Loucy (cell line): ENCODE measurements around the gene CFAP100.

Experiments used
- EZH2phosphoT487 ChIP-seq: fragments of 200-600 bp; IDR thresholded peaks from 2 replicates; pipeline ENCODE4 v1.6.1; 2018; ENCODE audit warnings: antibody characterized with exemption, mild to moderate bottlenecking, moderate library complexity, borderline replicate concordance
- TF ChIP-seq, protein P1 (sequence below): fragments of 200-600 bp; sonication (generic); conservative IDR thresholded peaks from 2 replicates; pipeline ENCODE4 v1.5.1; 2014; ENCODE audit warnings: mild to moderate bottlenecking, antibody characterized with exemption, low read length

DNA sequence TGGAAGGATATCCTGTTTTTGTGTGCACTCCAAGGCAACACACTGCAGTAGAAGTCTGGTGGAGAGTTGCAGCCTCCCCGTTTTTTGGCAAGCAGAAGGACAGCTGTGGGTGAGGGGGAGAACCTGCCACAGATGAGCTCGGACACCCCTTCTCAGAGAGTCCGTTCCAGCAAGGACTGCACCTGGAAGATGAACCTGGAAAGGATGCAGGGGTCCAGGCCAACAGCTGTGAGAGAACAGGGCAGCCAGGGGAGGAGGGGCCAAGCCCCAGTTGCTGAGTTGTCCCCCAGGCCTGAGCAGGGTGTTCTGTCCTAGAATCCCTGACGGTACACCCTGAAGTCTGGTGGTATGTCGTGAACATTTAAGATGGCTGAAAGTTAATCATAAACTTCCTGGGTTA lies 50.8 kb downstream of the CFAP100 start:
- TF ChIP-seq, protein P1, sequence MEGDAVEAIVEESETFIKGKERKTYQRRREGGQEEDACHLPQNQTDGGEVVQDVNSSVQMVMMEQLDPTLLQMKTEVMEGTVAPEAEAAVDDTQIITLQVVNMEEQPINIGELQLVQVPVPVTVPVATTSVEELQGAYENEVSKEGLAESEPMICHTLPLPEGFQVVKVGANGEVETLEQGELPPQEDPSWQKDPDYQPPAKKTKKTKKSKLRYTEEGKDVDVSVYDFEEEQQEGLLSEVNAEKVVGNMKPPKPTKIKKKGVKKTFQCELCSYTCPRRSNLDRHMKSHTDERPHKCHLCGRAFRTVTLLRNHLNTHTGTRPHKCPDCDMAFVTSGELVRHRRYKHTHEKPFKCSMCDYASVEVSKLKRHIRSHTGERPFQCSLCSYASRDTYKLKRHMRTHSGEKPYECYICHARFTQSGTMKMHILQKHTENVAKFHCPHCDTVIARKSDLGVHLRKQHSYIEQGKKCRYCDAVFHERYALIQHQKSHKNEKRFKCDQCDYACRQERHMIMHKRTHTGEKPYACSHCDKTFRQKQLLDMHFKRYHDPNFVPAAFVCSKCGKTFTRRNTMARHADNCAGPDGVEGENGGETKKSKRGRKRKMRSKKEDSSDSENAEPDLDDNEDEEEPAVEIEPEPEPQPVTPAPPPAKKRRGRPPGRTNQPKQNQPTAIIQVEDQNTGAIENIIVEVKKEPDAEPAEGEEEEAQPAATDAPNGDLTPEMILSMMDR, result no peak
- no peak for TF ChIP-seq EZH2phosphoT487
